ENCODE data around the gene RLN3. TPM values are rescaled to one million over a fixed set of nuclear protein-coding genes. Genes with fewer than 3 reads are reported as not detected.

The RLN3 gene
- total and polyA plus RNA-seq, 2 of the 8 experiments (the other 6 are each of a cell fraction or from before 2014, with no cell fraction given) = not detected

GRCh38 chr19:13980340-13980739, 47.6 kb upstream of the RLN3 start (continued):
- TF ChIP-seq ZNF274 (IDR thresholded peaks at IDR 0.05; ENCODE audit: borderline replicate concordance, extremely low read depth, low read length) (no peak), JUND (IDR thresholded peaks at IDR 0.05; ENCODE audit: low read length) (no peak), CHD2 (IDR thresholded peaks at IDR 0.05; ENCODE audit: low read length) (no peak)
